Fibroblast of lung (primary cell): ENCODE measurements around the gene NEGR1.

Experiments
- CTCF ChIP-seq, 2 donors: IDR thresholded peaks in 1 of 2; conservative IDR thresholded peaks in 1 of 2; 1 replicate in 1 of 2; 2 replicates in 1 of 2; pipeline ENCODE4 v1.5.1; 2011 to 2012; ENCODE audit warnings: low read length in 2 of 2, control low read depth in 1 of 2, inconsistent platforms in 1 of 2, low read depth in 1 of 2, mild to moderate bottlenecking in 1 of 2
- EZH2 ChIP-seq: IDR thresholded peaks from 2 replicates; pipeline ENCODE4 v1.5.1; 2012; ENCODE audit warnings: low read length, control low read depth, mild to moderate bottlenecking; ENCODE audit errors: missing control alignments

DNA sequence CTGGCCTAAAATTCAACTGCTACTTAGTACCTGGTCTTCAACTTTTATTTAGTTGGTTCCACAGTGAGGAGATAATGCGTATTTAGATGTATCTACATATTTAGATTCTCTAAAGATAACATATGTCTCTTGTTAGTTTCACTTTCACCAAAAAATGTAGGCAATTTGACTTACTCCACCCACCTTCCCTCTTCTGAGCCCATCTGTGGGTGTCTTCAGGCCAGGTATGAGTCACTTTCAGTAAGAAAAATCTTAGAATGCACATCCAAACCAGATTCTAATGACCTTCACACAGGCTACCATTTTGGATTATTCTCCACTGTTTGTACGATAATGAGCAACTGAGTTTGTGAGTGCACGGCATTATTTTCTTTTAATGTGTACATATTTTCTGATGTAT lies 501.7 kb downstream of the NEGR1 start:
- TF ChIP-seq CTCF (conservative IDR thresholded peaks at IDR 0.05 in 1 of 2, IDR thresholded peaks at IDR 0.05 in 1 of 2; ENCODE audit: low read depth in 1 of 2, low read length in 2 of 2) (no peak), EZH2 (no peak)
